Endothelial cell of umbilical vein (primary cell): ENCODE measurements around the gene VTA1.
"Not testable (repeated sequence)": the region's sequence is repeated elsewhere in the genome, so short reads cannot be mapped to it uniquely, and the experiment has no call there.

ENCODE experiments used
- EZH2 ChIP-seq: IDR thresholded peaks from 2 replicates; pipeline ENCODE4 v1.6.1; 2012; ENCODE audit warnings: borderline replicate concordance, low read depth, mild to moderate bottlenecking, moderate library complexity, low read length, inconsistent platforms; ENCODE audit not compliant: severe bottlenecking
- FOS ChIP-seq: IDR thresholded peaks from 2 replicates; pipeline ENCODE4 v1.6.1; 2011; ENCODE audit warnings: mild to moderate bottlenecking, low read length, moderate library complexity, borderline replicate concordance; ENCODE audit not compliant: insufficient read depth
- MYC ChIP-seq: IDR thresholded peaks from one replicate; pipeline ENCODE4 v1.6.1; 2011; ENCODE audit warnings: mild to moderate bottlenecking, low read depth, low read length
- POLR2A ChIP-seq: IDR thresholded peaks from 2 replicates; pipeline ENCODE4 v1.6.1; 2012; ENCODE audit warnings: low read depth, mild to moderate bottlenecking, control low read depth, low read length
- POLR2AphosphoS5 ChIP-seq: IDR thresholded peaks from 2 replicates; pipeline ENCODE4 v1.6.1; 2012; ENCODE audit warnings: low read depth, mild to moderate bottlenecking, control low read depth, low read length, moderate library complexity; ENCODE audit not compliant: insufficient read depth
- TF ChIP-seq, protein P1 (sequence below), 2 donors: IDR thresholded peaks; 1 replicate in 1 of 2; 2 replicates in 1 of 2; pipeline ENCODE4 v1.5.1; 2011; ENCODE audit warnings: low read length in 2 of 2, mild to moderate bottlenecking in 2 of 2, moderate library complexity in 2 of 2, control low read depth in 1 of 2, inconsistent platforms in 1 of 2, low read depth in 1 of 2; ENCODE audit not compliant: insufficient read depth in 1 of 2; ENCODE audit errors: extremely low read depth in 1 of 2

DNA sequence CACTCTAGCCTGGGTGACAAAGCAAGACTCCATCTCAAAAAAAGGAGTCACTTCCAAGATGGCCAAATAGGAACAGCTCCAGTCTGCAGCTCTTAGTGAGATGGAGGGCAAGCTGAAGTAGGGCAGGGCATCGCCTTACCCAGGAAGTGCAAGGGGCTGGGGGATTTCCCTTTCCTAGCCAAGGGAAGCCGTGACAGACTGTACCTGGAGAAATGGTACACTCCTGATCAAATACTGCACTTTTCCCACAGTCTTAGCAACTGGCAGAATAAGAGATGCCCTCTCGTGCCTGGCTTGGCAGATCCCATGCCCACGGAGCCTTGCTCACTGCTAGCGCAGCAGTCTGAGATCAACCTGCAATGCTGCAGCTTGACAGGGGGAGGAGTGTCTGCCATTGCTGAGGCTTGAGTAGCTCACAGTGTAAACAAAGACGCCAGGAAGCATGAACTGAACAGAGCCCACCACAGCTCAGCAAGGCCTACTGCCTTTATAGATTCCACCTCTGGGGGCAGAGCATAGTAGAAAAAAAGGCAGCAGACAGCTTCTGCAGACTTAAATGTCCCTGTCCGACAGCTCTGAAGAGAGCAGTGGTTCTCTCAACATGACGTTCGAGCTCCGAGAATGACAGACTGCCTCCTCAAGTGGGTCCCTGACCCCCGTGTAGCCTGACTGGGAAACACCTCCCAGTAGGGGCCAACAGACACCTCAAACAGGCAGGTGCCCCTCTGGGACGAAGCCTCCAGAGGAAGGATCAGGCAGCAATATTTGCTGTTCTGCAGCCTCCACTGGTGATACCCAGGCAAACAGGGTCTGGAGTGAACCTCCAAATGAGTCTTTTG is 85.4 kb downstream of the VTA1 start:
- TF ChIP-seq, protein P1, sequence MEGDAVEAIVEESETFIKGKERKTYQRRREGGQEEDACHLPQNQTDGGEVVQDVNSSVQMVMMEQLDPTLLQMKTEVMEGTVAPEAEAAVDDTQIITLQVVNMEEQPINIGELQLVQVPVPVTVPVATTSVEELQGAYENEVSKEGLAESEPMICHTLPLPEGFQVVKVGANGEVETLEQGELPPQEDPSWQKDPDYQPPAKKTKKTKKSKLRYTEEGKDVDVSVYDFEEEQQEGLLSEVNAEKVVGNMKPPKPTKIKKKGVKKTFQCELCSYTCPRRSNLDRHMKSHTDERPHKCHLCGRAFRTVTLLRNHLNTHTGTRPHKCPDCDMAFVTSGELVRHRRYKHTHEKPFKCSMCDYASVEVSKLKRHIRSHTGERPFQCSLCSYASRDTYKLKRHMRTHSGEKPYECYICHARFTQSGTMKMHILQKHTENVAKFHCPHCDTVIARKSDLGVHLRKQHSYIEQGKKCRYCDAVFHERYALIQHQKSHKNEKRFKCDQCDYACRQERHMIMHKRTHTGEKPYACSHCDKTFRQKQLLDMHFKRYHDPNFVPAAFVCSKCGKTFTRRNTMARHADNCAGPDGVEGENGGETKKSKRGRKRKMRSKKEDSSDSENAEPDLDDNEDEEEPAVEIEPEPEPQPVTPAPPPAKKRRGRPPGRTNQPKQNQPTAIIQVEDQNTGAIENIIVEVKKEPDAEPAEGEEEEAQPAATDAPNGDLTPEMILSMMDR (IDR thresholded peaks at IDR 0.05; ENCODE audit: extremely low read depth in 1 of 2, insufficient read depth in 1 of 2, low read depth in 1 of 2, low read length in 2 of 2) = peak; percentile 39 to 61
- TF ChIP-seq MYC, POLR2AphosphoS5, POLR2A, FOS, EZH2: not testable (repeated sequence)
